HepG2 (cell line): Measurements from ENCODE around the gene SIAH2. TPM values are rescaled to one million over a fixed set of nuclear protein-coding genes. Genes with fewer than 3 reads are reported as not detected.

Source experiments
- AHR ChIP-seq: IDR thresholded peaks from 2 replicates; pipeline ENCODE4 v1.6.1; 2018; ENCODE audit warnings: missing genetic modification reagents, missing compliant biosample characterization
- ARID5B ChIP-seq: IDR thresholded peaks from 2 replicates; pipeline ENCODE4 v1.4.0; 2020; ENCODE audit warnings: mild to moderate bottlenecking, missing genetic modification reagents
- KDM5A ChIP-seq: fragments of 200-600 bp; sonication (generic); IDR thresholded peaks from 2 replicates; pipeline ENCODE4 v1.7.0; 2018; ENCODE audit warnings: antibody characterized with exemption, mild to moderate bottlenecking, low read length, borderline replicate concordance
- SALL1 ChIP-seq: sonication (generic); formaldehyde crosslinking; IDR thresholded peaks from 2 replicates; pipeline ENCODE4 v1.8.0; 2022; ENCODE audit warnings: mild to moderate bottlenecking, missing genetic modification reagents
- SOX5 ChIP-seq: IDR thresholded peaks from 2 replicates; pipeline ENCODE4 v1.6.1; 2016; ENCODE audit warnings: borderline replicate concordance
- TCF12 ChIP-seq, 2 experiments: fragments of 450-650 bp in 1 of 2; sonication (generic) in 1 of 2; formaldehyde crosslinking in 1 of 2; IDR thresholded peaks; 2 replicates each; pipeline versions ENCODE4 v1.6.1 to v1.8.0; 2017 to 2022; ENCODE audit warnings: antibody characterized with exemption in 1 of 2, mild to moderate bottlenecking in 1 of 2, missing genetic modification reagents in 1 of 2, moderate library complexity in 1 of 2
- TRIM24 ChIP-seq: sonication (generic); formaldehyde crosslinking; IDR thresholded peaks from 2 replicates; pipeline ENCODE4 v1.8.0; 2022; ENCODE audit warnings: mild to moderate bottlenecking, missing genetic modification reagents
- YEATS4 ChIP-seq: sonication (generic); formaldehyde crosslinking; IDR thresholded peaks from 2 replicates; pipeline ENCODE4 v1.4.0; 2020; ENCODE audit warnings: missing genetic modification reagents, borderline replicate concordance
- ZFAT ChIP-seq: sonication (generic); formaldehyde crosslinking; conservative IDR thresholded peaks from 2 replicates; pipeline ENCODE4 v1.8.1; 2023; ENCODE audit warnings: missing genetic modification reagents, inconsistent platforms
- ZNF512B ChIP-seq: sonication (generic); formaldehyde crosslinking; IDR thresholded peaks from 2 replicates; pipeline ENCODE4 v1.5.1; 2020; ENCODE audit warnings: missing genetic modification reagents, mild to moderate bottlenecking, borderline replicate concordance
- ZNF609 ChIP-seq: sonication (generic); formaldehyde crosslinking; IDR thresholded peaks from 2 replicates; pipeline ENCODE4 v1.4.0; 2020; ENCODE audit warnings: mild to moderate bottlenecking, missing genetic modification reagents, borderline replicate concordance
- ZNF720 ChIP-seq: sonication (generic); formaldehyde crosslinking; IDR thresholded peaks from 2 replicates; pipeline ENCODE4 v1.4.0; 2020; ENCODE audit warnings: missing genetic modification reagents
- ZNF775 ChIP-seq: sonication (generic); formaldehyde crosslinking; IDR thresholded peaks from 2 replicates; pipeline ENCODE4 v1.4.0; 2020; ENCODE audit warnings: missing genetic modification reagents, mild to moderate bottlenecking, moderate library complexity, borderline replicate concordance
- polyA plus RNA-seq, 8 experiments: library from polyadenylated mRNA; depleted of rRNA in 3 of 8; stranded (reverse) in 7 of 8; unstranded in 1 of 8; fragments of >200 nt; fragmentation: Illumina TruSeq in 4 of 8; extraction: Trizol in 4 of 8; gene quantifications; 2 replicates each; pipeline versions ENCODE4 v1.2.1 to v1.2.3, GENCODE V29; 2011 to 2016; ENCODE audit warnings: low read depth in 4 of 8, missing spikeins in 1 of 8, mixed read lengths in 1 of 8; ENCODE audit not compliant: insufficient read depth in 1 of 8
- total RNA-seq, 5 experiments: library from RNA; depleted of rRNA; stranded (reverse); fragments of >200 nt; fragmentation: Illumina TruSeq; extraction: Trizol; gene quantifications; 2 replicates each; pipeline ENCODE4 v1.2.3, GENCODE V29; 2016; ENCODE audit warnings: low read depth in 1 of 5

The SIAH2 gene
- total and polyA plus RNA-seq, 2 of the 13 experiments (the other 11 are each of a cell fraction or from before 2014, with no cell fraction given): 71.8 to 117 TPM

- peak; percentile 96 for TF ChIP-seq ZNF609 (CRISPR knock-in tag)
- TF ChIP-seq TRIM24 (CRISPR knock-in tag): peak; percentile 59; the same call in 1 of the 2 replicates
- TF ChIP-seq ZFAT (CRISPR knock-in tag): no peak
- no peak for TF ChIP-seq ZNF775 (CRISPR knock-in tag)
- no peak for TF ChIP-seq AHR (CRISPR knock-in tag)
- TF ChIP-seq SOX5: peak; percentile 98
- TF ChIP-seq SALL1 (CRISPR knock-in tag): peak; percentile 96
- TF ChIP-seq ZNF720 (CRISPR knock-in tag): no peak
- TF ChIP-seq YEATS4: peak; percentile 68; the same call in 1 of the 2 replicates
- no peak for TF ChIP-seq TCF12 (IDR thresholded peaks at IDR 0.05)
- TF ChIP-seq TCF12 (CRISPR knock-in tag; IDR thresholded peaks at IDR 0.05): peak; percentile 84; the same call in 1 of the 2 replicates
- peak; percentile 99 for TF ChIP-seq ARID5B (CRISPR knock-in tag)
- no peak for TF ChIP-seq ZNF512B (CRISPR knock-in tag)
- TF ChIP-seq KDM5A: no peak
Measured at GRCh38 chr3:150736903-150737832, 25.8 kb downstream of the SIAH2 start (continued).
